ENCODE measurements around the gene PTGR3.

PTGR3 gene

GRCh38 chr18:75235896-75236295 is 27.0 kb upstream of the PTGR3 start:
- TF ChIP-seq, protein P1, sequence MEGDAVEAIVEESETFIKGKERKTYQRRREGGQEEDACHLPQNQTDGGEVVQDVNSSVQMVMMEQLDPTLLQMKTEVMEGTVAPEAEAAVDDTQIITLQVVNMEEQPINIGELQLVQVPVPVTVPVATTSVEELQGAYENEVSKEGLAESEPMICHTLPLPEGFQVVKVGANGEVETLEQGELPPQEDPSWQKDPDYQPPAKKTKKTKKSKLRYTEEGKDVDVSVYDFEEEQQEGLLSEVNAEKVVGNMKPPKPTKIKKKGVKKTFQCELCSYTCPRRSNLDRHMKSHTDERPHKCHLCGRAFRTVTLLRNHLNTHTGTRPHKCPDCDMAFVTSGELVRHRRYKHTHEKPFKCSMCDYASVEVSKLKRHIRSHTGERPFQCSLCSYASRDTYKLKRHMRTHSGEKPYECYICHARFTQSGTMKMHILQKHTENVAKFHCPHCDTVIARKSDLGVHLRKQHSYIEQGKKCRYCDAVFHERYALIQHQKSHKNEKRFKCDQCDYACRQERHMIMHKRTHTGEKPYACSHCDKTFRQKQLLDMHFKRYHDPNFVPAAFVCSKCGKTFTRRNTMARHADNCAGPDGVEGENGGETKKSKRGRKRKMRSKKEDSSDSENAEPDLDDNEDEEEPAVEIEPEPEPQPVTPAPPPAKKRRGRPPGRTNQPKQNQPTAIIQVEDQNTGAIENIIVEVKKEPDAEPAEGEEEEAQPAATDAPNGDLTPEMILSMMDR (IDR thresholded peaks at IDR 0.05): no peak
- Histone ChIP-seq H3K4me1 (no peaks in the 10 kb centered on the region), H3K27ac (no peak overlapping the region), H3K9me3 (no peaks in the 10 kb centered on the region), H3K4me3 (no peak overlapping the region), H3K27me3 (no peaks in the 10 kb centered on the region), H3K36me3 (no peaks in the 10 kb centered on the region)
- intact Hi-C loops (cut with DNase I; ENCODE audit: low total_unique reads): no loop called here
- DNase-seq: no peak

GRCh38 chr18:75234901-75235300 is 26.0 kb upstream of the PTGR3 start:
- Histone ChIP-seq H3K9me3 (no peaks in the 10 kb centered on the region), H3K36me3 (no peaks in the 10 kb centered on the region), H3K4me1 (no peaks in the 10 kb centered on the region), H3K27ac (no peak overlapping the region), H3K4me3 (no peak overlapping the region), H3K27me3 (no peaks in the 10 kb centered on the region)
- DNase-seq: no peak
- intact Hi-C loops (cut with DNase I; ENCODE audit: low total_unique reads): no loop called here
- TF ChIP-seq, protein P1 (IDR thresholded peaks at IDR 0.05): no peak

DNA sequence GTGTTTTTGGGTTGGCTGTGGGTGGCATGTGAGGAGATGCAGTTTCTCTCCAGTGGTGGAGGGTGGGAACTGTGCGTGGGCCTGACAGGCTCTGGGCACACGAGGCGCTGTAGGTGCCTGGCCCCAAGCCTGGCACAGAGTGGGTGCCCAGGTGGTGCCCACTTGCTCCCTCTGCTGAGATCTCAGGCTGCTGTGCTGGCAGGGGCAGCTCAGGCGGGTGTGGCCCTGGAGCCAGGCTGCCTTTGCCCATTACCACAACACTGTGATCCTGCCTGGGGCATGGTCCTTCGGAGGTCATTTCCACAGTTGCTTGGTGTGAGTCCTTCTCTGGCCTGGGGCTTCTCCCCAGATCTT is 22.1 kb upstream of the PTGR3 start:
- Histone ChIP-seq H3K4me3 (no peak overlapping the region), H3K9me3 (no peaks in the 10 kb centered on the region), H3K27me3 (no peaks in the 10 kb centered on the region), H3K4me1 (peaks cover 0 to 25% (median 10%) of the 10 kb centered on the region in 4 donors), H3K36me3 (no peaks in the 10 kb centered on the region), H3K27ac (no peak overlapping the region)
- intact Hi-C loops (cut with DNase I; ENCODE audit: low total_unique reads): no loop called here
- TF ChIP-seq, protein P1 (IDR thresholded peaks at IDR 0.05): no peak
- no peak for DNase-seq

- no peak overlapping the region for H3K4me3 ChIP-seq
- peaks cover 0 to 26% (median 10%) of the 10 kb centered on the region in 4 donors for H3K4me1 ChIP-seq
- TF ChIP-seq, protein P1 (IDR thresholded peaks at IDR 0.05): no peak
- no peaks in the 10 kb centered on the region for H3K9me3 ChIP-seq
- DNase-seq: no peak
- H3K27me3 ChIP-seq: no peaks in the 10 kb centered on the region
- no peak overlapping the region for H3K27ac ChIP-seq
- no peaks in the 10 kb centered on the region for H3K36me3 ChIP-seq
- intact Hi-C loops (cut with DNase I; ENCODE audit: low total_unique reads): no loop called here
Measured at GRCh38 chr18:75230163-75231052, 21.5 kb upstream of the PTGR3 start.

- Histone ChIP-seq H3K9me3 (no peaks in the 10 kb centered on the region), H3K27ac (no peak overlapping the region), H3K36me3 (no peaks in the 10 kb centered on the region), H3K4me1 (peaks cover 0 to 26% (median 10%) of the 10 kb centered on the region in 4 donors), H3K27me3 (no peaks in the 10 kb centered on the region), H3K4me3 (no peak overlapping the region)
- no peak for DNase-seq
- TF ChIP-seq, protein P1 (IDR thresholded peaks at IDR 0.05): no peak
- intact Hi-C loops (cut with DNase I; ENCODE audit: low total_unique reads): no loop called here
Measured at GRCh38 chr18:75229437-75229836, 20.5 kb upstream of the PTGR3 start.

Data from tibial artery (tissue), 4 donors.